H1 (cell line): ENCODE measurements around the gene KIAA0930. TPM values are rescaled to one million over a fixed set of nuclear protein-coding genes. Genes with fewer than 3 reads are reported as not detected.

ENCODE experiments used
- CTCF ChIA-PET: fragments of 300-600 bp; sonication (Branson Sonifier 250); formaldehyde crosslinking; loops from one replicate; lab custom pipeline; 2021; ENCODE audit not compliant: partially characterized antibody; lab: Charles Lee
- POLR2A ChIA-PET: fragments of 300-600 bp; sonication (Branson Sonifier 250); formaldehyde crosslinking; loops from one replicate; lab custom pipeline; 2021; ENCODE audit warnings: inconsistent platforms; ENCODE audit not compliant: partially characterized antibody; lab: Charles Lee
- DNase-seq, 2 experiments: peaks; one replicate each; pipeline versions ENCODE4 v3.0.0 to v3.0.0-alpha.2; 2010 to 2022; ENCODE audit warnings: low spot score in 2 of 2, low read depth in 1 of 2, mixed read lengths in 1 of 2
- FAIRE-seq: peaks from 2 replicates; lab custom pipeline; 2011; peaks lifted over from hg19 to GRCh38; lab: Jason Lieb, UNC
- H2AFZ ChIP-seq: 2 replicates; pipeline ENCODE4 v1.8.1; 2012; ENCODE audit warnings: low read length, inconsistent platforms
- H2AK5ac ChIP-seq: 2 replicates; pipeline ENCODE4 v1.6.1; 2013; ENCODE audit warnings: low read depth, low read length
- H2BK120ac ChIP-seq: replicated peaks from 2 replicates; pipeline ENCODE3; 2013; ENCODE audit warnings: low read depth, low read length, inconsistent platforms
- H2BK12ac ChIP-seq: 2 replicates; pipeline ENCODE4 v1.6.1; 2013; ENCODE audit warnings: low read depth, low read length
- H2BK15ac ChIP-seq: 2 replicates; pipeline ENCODE4 v1.6.1; 2013; ENCODE audit warnings: low read length
- H2BK20ac ChIP-seq: 2 replicates; pipeline ENCODE4 v1.6.1; 2013; ENCODE audit warnings: low read length
- H2BK5ac ChIP-seq: 2 replicates; pipeline ENCODE4 v1.6.1; 2013; ENCODE audit warnings: low read depth, low read length
- H3K14ac ChIP-seq: 2 replicates; pipeline ENCODE4 v1.6.1; 2013; ENCODE audit warnings: inconsistent platforms; ENCODE audit not compliant: insufficient read length
- H3K18ac ChIP-seq: 2 replicates; pipeline ENCODE4 v1.6.1; 2013; ENCODE audit warnings: low read length; ENCODE audit errors: extremely low read depth
- H3K23ac ChIP-seq: 2 replicates; pipeline ENCODE4 v1.6.1; 2013; ENCODE audit warnings: inconsistent platforms; ENCODE audit not compliant: insufficient read length
- H3K23me2 ChIP-seq: 2 replicates; pipeline ENCODE4 v1.6.1; 2013; ENCODE audit warnings: low read depth, low read length
- H3K27ac ChIP-seq: 2 replicates; pipeline ENCODE4 v1.6.1; 2011; ENCODE audit warnings: low read depth, low read length, inconsistent platforms
- H3K27me3 ChIP-seq, 4 experiments: replicated peaks in 1 of 4; 1 replicate in 1 of 4; 2 replicates in 3 of 4; pipeline versions ENCODE4 v1.6.1 to v1.8.1; 2011 to 2013; ENCODE audit warnings: low read length in 3 of 4, mild to moderate bottlenecking in 3 of 4, inconsistent platforms in 2 of 4, mixed read lengths in 2 of 4, moderate library complexity in 1 of 4; ENCODE audit not compliant: control insufficient read depth in 3 of 4, insufficient read depth in 3 of 4; ENCODE audit errors: extremely low read depth in 1 of 4
- H3K36me3 ChIP-seq, 4 experiments: 2 replicates each; pipeline versions ENCODE4 v1.6.1 to v1.8.1; 2011 to 2013; ENCODE audit warnings: mild to moderate bottlenecking in 4 of 4, low read length in 3 of 4, moderate library complexity in 2 of 4, control low read depth in 1 of 4, inconsistent platforms in 1 of 4; ENCODE audit not compliant: insufficient read depth in 4 of 4, control insufficient read depth in 2 of 4
- H3K4ac ChIP-seq: replicated peaks from 2 replicates; pipeline ENCODE3; 2013; ENCODE audit warnings: low read length, low read depth, mixed read lengths, inconsistent platforms; ENCODE audit not compliant: insufficient read length
- H3K4me1 ChIP-seq, 4 experiments: replicated peaks in 1 of 4; 1 replicate in 1 of 4; 2 replicates in 3 of 4; pipeline versions ENCODE4 v1.6.1 to v1.8.1; 2011 to 2013; ENCODE audit warnings: low read length in 3 of 4, inconsistent platforms in 2 of 4, mixed read lengths in 1 of 4; ENCODE audit not compliant: insufficient read depth in 4 of 4, control insufficient read depth in 3 of 4
- H3K4me2 ChIP-seq, 2 experiments: 2 replicates each; pipeline versions ENCODE4 v1.6.1 to v1.8.1; 2011 to 2013; ENCODE audit warnings: low read depth in 2 of 2, low read length in 2 of 2, control low read depth in 1 of 2, inconsistent platforms in 1 of 2, mild to moderate bottlenecking in 1 of 2; ENCODE audit not compliant: insufficient read depth in 1 of 2
- H3K4me3 ChIP-seq, 4 experiments: fragments of 200-600, 300-600 bp in 1 of 4; sonication (generic), shearing (Covaris generic), sonication (Bioruptor Twin) in 1 of 4; 2 replicates each; pipeline versions ENCODE4 v1.5.1 to v1.8.1; 2011 to 2016; ENCODE audit warnings: low read length in 4 of 4, low read depth in 3 of 4, control low read depth in 2 of 4, inconsistent platforms in 2 of 4, mild to moderate bottlenecking in 2 of 4, mixed read lengths in 1 of 4, moderate library complexity in 1 of 4; ENCODE audit not compliant: insufficient read depth in 2 of 4; ENCODE audit errors: extremely low read depth in 1 of 4
- H3K56ac ChIP-seq: replicated peaks from 2 replicates; pipeline ENCODE3; 2013; ENCODE audit warnings: low read depth, mild to moderate bottlenecking, mixed read lengths, low read length, inconsistent platforms; ENCODE audit not compliant: insufficient read length
- H3K79me1 ChIP-seq: 2 replicates; pipeline ENCODE4 v1.6.1; 2013; ENCODE audit warnings: low read depth, low read length, control low read depth
- H3K79me2 ChIP-seq, 2 experiments: 2 replicates each; pipeline versions ENCODE4 v1.6.1 to v1.8.1; 2012 to 2013; ENCODE audit warnings: low read length in 2 of 2, mild to moderate bottlenecking in 2 of 2, inconsistent platforms in 1 of 2; ENCODE audit not compliant: insufficient read depth in 2 of 2, control insufficient read depth in 1 of 2
- H3K9ac ChIP-seq, 4 experiments: replicated peaks in 1 of 4; 1 replicate in 1 of 4; 2 replicates in 3 of 4; pipeline versions ENCODE4 v1.6.1 to v1.8.1; 2011 to 2013; ENCODE audit warnings: low read depth in 3 of 4, low read length in 3 of 4, control low read depth in 2 of 4, mild to moderate bottlenecking in 2 of 4, moderate library complexity in 2 of 4, inconsistent platforms in 1 of 4; ENCODE audit errors: extremely low read depth in 1 of 4
- H3K9me3 ChIP-seq, 2 experiments: 2 replicates each; pipeline versions ENCODE4 v1.6.1 to v1.8.1; 2012 to 2013; ENCODE audit warnings: mild to moderate bottlenecking in 2 of 2, moderate library complexity in 2 of 2, control low read depth in 1 of 2, inconsistent platforms in 1 of 2, low read depth in 1 of 2, low read length in 1 of 2, mixed read lengths in 1 of 2; ENCODE audit not compliant: insufficient read depth in 2 of 2
- H4K20me1 ChIP-seq, 2 experiments: replicated peaks in 1 of 2; 2 replicates each; pipeline versions ENCODE3 to v1.8.1; 2011 to 2013; ENCODE audit warnings: inconsistent platforms in 2 of 2, low read length in 2 of 2, mild to moderate bottlenecking in 1 of 2; ENCODE audit not compliant: insufficient read depth in 2 of 2, control insufficient read depth in 1 of 2
- H4K5ac ChIP-seq: 2 replicates; pipeline ENCODE4 v1.6.1; 2013; ENCODE audit warnings: low read length, low read depth, mixed read lengths, inconsistent platforms; ENCODE audit not compliant: insufficient read length
- H4K8ac ChIP-seq: 2 replicates; pipeline ENCODE4 v1.8.0; 2013; ENCODE audit warnings: mild to moderate bottlenecking, moderate library complexity, low read length, inconsistent platforms; ENCODE audit not compliant: insufficient read depth; ENCODE audit errors: extremely low read depth
- H4K91ac ChIP-seq: replicated peaks from 2 replicates; pipeline ENCODE3; 2013; ENCODE audit warnings: low read length, mixed read lengths, inconsistent platforms; ENCODE audit not compliant: insufficient read length
- ATF2 ChIP-seq: IDR thresholded peaks from 2 replicates; pipeline ENCODE4 v1.6.1; 2012; ENCODE audit warnings: low read length, inconsistent platforms
- BACH1 ChIP-seq: IDR thresholded peaks from 2 replicates; pipeline ENCODE4 v1.6.1; 2012; ENCODE audit warnings: low read length, improper control_type of control experiment
- MAFK ChIP-seq: IDR thresholded peaks from 2 replicates; pipeline ENCODE4 v1.6.1; 2012; ENCODE audit warnings: low read depth, mild to moderate bottlenecking, improper control_type of control experiment, low read length
- PHF8 ChIP-seq: fragments of 200-600 bp; sonication (generic); conservative IDR thresholded peaks from 2 replicates; pipeline ENCODE4 v1.7.1; 2012; ENCODE audit warnings: low read depth, mild to moderate bottlenecking, inconsistent platforms, low read length, moderate library complexity
- POLR2A ChIP-seq, 2 experiments: IDR thresholded peaks; 1 replicate in 1 of 2; 2 replicates in 1 of 2; pipeline ENCODE4 v1.6.1; 2011; ENCODE audit warnings: low read depth in 2 of 2, low read length in 2 of 2, mild to moderate bottlenecking in 2 of 2; ENCODE audit errors: control extremely low read depth in 1 of 2
- SP2 ChIP-seq: IDR thresholded peaks from 2 replicates; pipeline ENCODE4 v1.6.1; 2012; ENCODE audit warnings: mild to moderate bottlenecking, low read length, inconsistent platforms
- TAF1 ChIP-seq: IDR thresholded peaks from 2 replicates; pipeline ENCODE4 v1.6.1; 2011; ENCODE audit warnings: mild to moderate bottlenecking, low read depth, low read length
- TAF7 ChIP-seq: optimal IDR thresholded peaks from 2 replicates; pipeline ENCODE3; 2011; ENCODE audit warnings: low read depth, mild to moderate bottlenecking, inconsistent platforms, low read length, moderate library complexity, borderline replicate concordance
- WGBS, 2 experiments: shearing (Covaris generic) in 1 of 2; methylation state at CpG; one replicate each; pipeline versions ENCODE4 v1.1.6 to v1.1.7; 2013 to 2015; ENCODE audit warnings: low lambda C conversion rate in 2 of 2, mixed read lengths in 2 of 2, inconsistent platforms in 1 of 2, low coverage in 1 of 2, missing lambda C conversion rate in 1 of 2; ENCODE audit not compliant: insufficient replicate concordance in 2 of 2, insufficient coverage in 1 of 2, insufficient read length in 1 of 2; ENCODE audit errors: extremely low coverage in 1 of 2, missing lambda C conversion rate in 1 of 2; 5-methylcytosine and 5-hydroxymethylcytosine counted together
- polyA plus RNA-seq, 7 experiments: library from polyadenylated mRNA; depleted of rRNA in 3 of 7; stranded (reverse) in 5 of 7; unstranded in 2 of 7; fragments of >200 nt in 5 of 7; fragments of 200-250 nt in 2 of 7; gene quantifications; 1 replicate in 5 of 7; 2 replicates in 1 of 7; 4 replicates in 1 of 7; pipeline versions ENCODE4 v1.2.1 to v1.2.3, GENCODE V29; 2011 to 2013; ENCODE audit warnings: missing spikeins in 2 of 7, mixed read lengths in 2 of 7
- total RNA-seq: library from RNA; stranded (reverse); fragmentation: NEBNext Ultra II Directional; extraction: Animal tissue kit (Norgen Biotek cat#: 25700); gene quantifications from 2 replicates; pipeline ENCODE4 v1.2.1, GENCODE V29; 2021

Gene KIAA0930
- total and polyA plus RNA-seq, 2 of the 8 experiments (the other 6 are each of a cell fraction or from before 2014, with no cell fraction given): 61.9 to 66.1 TPM

- FAIRE-seq: no peak
- TF ChIP-seq TAF1 (no peak), SP2 (no peak), MAFK (no peak), PHF8 (no peak), TAF7 (no peak), BACH1 (no peak), POLR2A (IDR thresholded peaks at IDR 0.05; ENCODE audit: control extremely low read depth in 1 of 2, low read depth in 2 of 2, low read length in 2 of 2) (no peak), ATF2 (no peak)
- TF ChIP-seq, all 59 proteins: peak for 0
These were observed 82.8 kb downstream of the KIAA0930 start for GRCh38 chr22:45157907-45158306.

More at GRCh38 chr22:45157907-45158306, 82.8 kb downstream of the KIAA0930 start:
- ChIA-PET POLR2A (interaction anchor here (0.5 kb wide), 1 partner anchor 85 kb away, joined by 3 read pairs; no protein-coding TSS in a partner anchor), CTCF (interaction anchor here (1.3 to 1.5 kb wide), 2 partner anchors 43 to 59 kb away, joined by 3 to 6 read pairs; no protein-coding TSS in a partner anchor)
- Histone ChIP-seq H3K56ac (no peak overlapping the region), H3K14ac (no peak overlapping the region), H2BK5ac (no peak overlapping the region), H2BK12ac (no peak overlapping the region), H3K9ac (no peak overlapping the region), H4K5ac (no peak overlapping the region), H3K4ac (no peak overlapping the region), H4K20me1 (peaks cover 10 to 14% of the 10 kb centered on the region in 2 experiments), H3K18ac (no peak overlapping the region), H2BK20ac (no peak overlapping the region), H4K8ac (no peak overlapping the region), H3K9me3 (no peaks in the 10 kb centered on the region), H4K91ac (no peak overlapping the region), H3K79me1 (peaks cover 9% of the 10 kb centered on the region), H3K4me3 (no peak overlapping the region), H3K27me3 (peaks cover 0 to 2% (median 0%) of the 10 kb centered on the region in 4 experiments; a peak in 1 of 7 replicates), H2BK120ac (no peak overlapping the region), H2BK15ac (no peak overlapping the region), H3K36me3 (peaks cover 12 to 22% (median 13%) of the 10 kb centered on the region in 4 experiments), H2AFZ (no peak overlapping the region), H3K4me1 (peaks cover 3 to 17% (median 9%) of the 10 kb centered on the region in 4 experiments; a peak in 5 of 7 replicates), H3K23ac (no peak overlapping the region), H3K27ac (no peak overlapping the region), H3K79me2 (peaks cover 12 to 50% of the 10 kb centered on the region in 2 experiments), H2AK5ac (no peak overlapping the region), H3K4me2 (no peak overlapping the region), H3K23me2 (peaks cover 3% of the 10 kb centered on the region; the same call in 1 of the 2 replicates)
- DNase-seq: no peak
- 79% methylated on average over 3 of the region's 3 CpGs; no CpG with 5 or more reads in 1 of the 2 experiments for WGBS, 2 experiments
